Naive thymus-derived CD4-positive, alpha-beta T cell (primary cell): ENCODE measurements around the gene PACS2. TPM values are rescaled to one million over a fixed set of nuclear protein-coding genes. Genes with fewer than 3 reads are reported as not detected.
"Not testable (repeated sequence)": the region's sequence is repeated elsewhere in the genome, so short reads cannot be mapped to it uniquely, and the experiment has no call there.

ENCODE experiments used
- ATAC-seq: fragments of 150-1000 bp; cut with Tn5 transposase; 2 replicates; pipeline ENCODE4 v1.10.0; 2021; ENCODE audit warnings: mild to moderate bottlenecking, moderate library complexity
- CTCF ChIA-PET: fragments of 350-600 bp; sonication (Branson Sonifier 250); formaldehyde crosslinking; loops from one replicate; lab custom pipeline; 2021; ENCODE audit warnings: antibody characterized with exemption; lab: Charles Lee
- POLR2A ChIA-PET: fragments of 350-600 bp; sonication (Branson Sonifier 250); formaldehyde crosslinking; loops from one replicate; lab custom pipeline; 2021; ENCODE audit warnings: antibody characterized with exemption, inconsistent platforms; lab: Charles Lee
- DNase-seq, 9 donors: peaks; one replicate each; pipeline versions ENCODE4 v3.0.0 to v3.0.0-alpha.2; 2020 to 2022; ENCODE audit warnings: mixed read lengths in 1 of 9
- H3K27ac ChIP-seq: one replicate; pipeline ENCODE4 v1.7.0; 2013; ENCODE audit warnings: mild to moderate bottlenecking, low read depth, low read length, moderate library complexity
- H3K27me3 ChIP-seq, 2 donors: one replicate each; pipeline ENCODE4 v1.7.0; 2013; ENCODE audit warnings: low read length in 2 of 2, mild to moderate bottlenecking in 2 of 2, moderate library complexity in 2 of 2; ENCODE audit not compliant: control insufficient read depth in 2 of 2, insufficient read depth in 2 of 2
- H3K36me3 ChIP-seq, 3 experiments: 1 replicate in 2 of 3; 2 replicates in 1 of 3; pipeline ENCODE4 v1.7.0; 2013; ENCODE audit warnings: low read length in 3 of 3, mild to moderate bottlenecking in 3 of 3, moderate library complexity in 1 of 3; ENCODE audit not compliant: insufficient read depth in 3 of 3, control insufficient read depth in 2 of 3
- H3K4me1 ChIP-seq, 2 donors: one replicate each; pipeline ENCODE4 v1.7.0; 2013; ENCODE audit warnings: low read length in 2 of 2, mild to moderate bottlenecking in 2 of 2, moderate library complexity in 1 of 2; ENCODE audit not compliant: control insufficient read depth in 2 of 2, insufficient read depth in 2 of 2
- H3K4me3 ChIP-seq: 2 replicates; pipeline ENCODE4 v1.7.0; 2013; ENCODE audit warnings: mild to moderate bottlenecking, low read length
- H3K9me3 ChIP-seq, 3 experiments: 1 replicate in 2 of 3; 2 replicates in 1 of 3; pipeline ENCODE4 v1.7.0; 2013; ENCODE audit warnings: low read length in 3 of 3; ENCODE audit not compliant: control insufficient read depth in 2 of 3
- H3K27ac Mint-ChIP-seq, 9 donors: one replicate each; pipeline ENCODE4 v1.8.0; 2020 to 2022; ENCODE audit warnings: mixed read lengths in 9 of 9, mild to moderate bottlenecking in 8 of 9, moderate library complexity in 5 of 9, inconsistent platforms in 2 of 9
- H3K27me3 Mint-ChIP-seq, 5 donors: one replicate each; pipeline ENCODE4 v1.8.0; 2021 to 2022; ENCODE audit warnings: mixed read lengths in 5 of 5, mild to moderate bottlenecking in 1 of 5
- H3K36me3 Mint-ChIP-seq, 5 donors: one replicate each; pipeline ENCODE4 v1.8.0; 2020 to 2022; ENCODE audit warnings: mixed read lengths in 5 of 5, mild to moderate bottlenecking in 3 of 5, inconsistent platforms in 1 of 5
- H3K4me1 Mint-ChIP-seq, 7 donors: one replicate each; pipeline ENCODE4 v1.8.0; 2020 to 2022; ENCODE audit warnings: mixed read lengths in 7 of 7, mild to moderate bottlenecking in 3 of 7, inconsistent platforms in 1 of 7
- H3K4me3 Mint-ChIP-seq, 10 donors: one replicate each; pipeline ENCODE4 v1.8.0; 2020 to 2022; ENCODE audit warnings: mild to moderate bottlenecking in 10 of 10, mixed read lengths in 10 of 10, moderate library complexity in 6 of 10, inconsistent platforms in 2 of 10
- H3K9me3 Mint-ChIP-seq, 11 donors: one replicate each; pipeline ENCODE4 v1.8.0; 2020 to 2022; ENCODE audit warnings: mixed read lengths in 11 of 11, mild to moderate bottlenecking in 4 of 11, inconsistent platforms in 1 of 11, moderate library complexity in 1 of 11
- intact Hi-C, 2 donors: fragments of 100-400 bp; cut with micrococcal nuclease; formaldehyde crosslinking; loops; one replicate each; pipeline ENCODE4 v1.15.1; 2023
- polyA plus RNA-seq, 2 donors: library from polyadenylated mRNA; unstranded; fragments of 300-500 nt; fragmentation: Illumina TruSeq; gene quantifications; one replicate each; pipeline ENCODE4 v1.2.3, GENCODE V29; 2021
- total RNA-seq, 6 experiments: library from RNA in 5 of 6; stranded (reverse) in 5 of 6; gene quantifications; 1 replicate in 5 of 6; 2 replicates in 1 of 6; pipeline ENCODE4 v1.2.3 and lab custom pipeline; 2021 to 2026

The PACS2 gene
- total and polyA plus RNA-seq, 7 experiments from 2014 or later = 1.5 to 75.4 (median 69.2) TPM

DNA sequence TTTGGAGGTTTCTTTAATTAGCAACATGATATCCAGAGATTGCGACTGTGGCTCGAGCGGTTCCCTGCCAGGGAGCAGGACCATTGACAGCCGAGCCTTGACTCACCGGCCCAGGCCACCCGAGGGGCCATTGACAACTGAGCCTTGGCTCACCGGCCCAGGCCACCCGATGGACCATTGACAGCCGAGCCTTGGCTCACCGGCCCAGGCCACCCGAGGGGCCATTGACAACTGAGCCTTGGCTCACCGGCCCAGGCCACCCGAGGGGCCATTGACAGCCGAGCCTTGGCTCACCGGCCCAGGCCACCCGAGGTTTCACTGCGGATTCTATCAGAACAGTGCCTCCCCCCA is 13.1 kb downstream of the PACS2 start:
- H3K9me3 ChIP-seq, H3K27ac ChIP-seq, intact Hi-C loops, H3K36me3 ChIP-seq, H3K27ac Mint-ChIP-seq, ATAC-seq, H3K9me3 Mint-ChIP-seq, DNase-seq, H3K27me3 Mint-ChIP-seq, H3K4me3 Mint-ChIP-seq, CTCF ChIA-PET, H3K27me3 ChIP-seq, POLR2A ChIA-PET, H3K4me3 ChIP-seq: not testable (repeated sequence)
- Mint-ChIP-seq H3K4me1 (peaks cover 20 to 51% (median 42%) of the 10 kb centered on the region in 7 donors), H3K36me3 (peaks cover 0 to 12% (median under 1%) of the 10 kb centered on the region in 5 donors)
- peaks cover 0 to 30% of the 10 kb centered on the region in 2 donors for H3K4me1 ChIP-seq

GRCh38 chr14:105328070-105328677 is 13.6 kb downstream of the PACS2 start:
- intact Hi-C loops = no loop called here
- H3K27me3 Mint-ChIP-seq = no peaks in the 10 kb centered on the region
- peaks cover 0 to 7% (median 0%) of the 10 kb centered on the region in 5 donors for H3K36me3 Mint-ChIP-seq
- peaks cover 0 to 30% of the 10 kb centered on the region in 2 donors for H3K4me1 ChIP-seq
- POLR2A ChIA-PET = no interaction called here
- no peak overlapping the region for H3K27ac Mint-ChIP-seq
- no peak for DNase-seq
- no peak overlapping the region for H3K4me3 Mint-ChIP-seq
- peaks cover 0 to 4% (median 0%) of the 10 kb centered on the region in 11 donors for H3K9me3 Mint-ChIP-seq
- no peaks in the 10 kb centered on the region for H3K27me3 ChIP-seq
- H3K27ac ChIP-seq = no peak overlapping the region
- no peaks in the 10 kb centered on the region for H3K9me3 ChIP-seq
- peaks cover 20 to 52% (median 40%) of the 10 kb centered on the region in 7 donors for H3K4me1 Mint-ChIP-seq
- no peak for ATAC-seq
- peaks cover 0 to 8% (median 0%) of the 10 kb centered on the region in 3 experiments for H3K36me3 ChIP-seq
- no peak overlapping the region for H3K4me3 ChIP-seq
- CTCF ChIA-PET = no interaction called here

- H3K36me3 ChIP-seq = peaks cover 0 to 8% (median 0%) of the 10 kb centered on the region in 3 experiments
- H3K27ac ChIP-seq = no peak overlapping the region
- H3K4me3 ChIP-seq = no peak overlapping the region
- Mint-ChIP-seq H3K9me3 (peaks cover 0 to 4% (median 0%) of the 10 kb centered on the region in 11 donors), H3K36me3 (peaks cover 0 to 3% (median 0%) of the 10 kb centered on the region in 5 donors), H3K27ac (peak overlapping the region in 2 of 9 donors; percentile 62 to 72), H3K4me3 (peak overlapping the region in 2 of 10 donors; percentile 28 to 38), H3K4me1 (peaks cover 16 to 48% (median 36%) of the 10 kb centered on the region in 7 donors), H3K27me3 (no peaks in the 10 kb centered on the region)
- DNase-seq (no peak), ATAC-seq (no peak)
- POLR2A ChIA-PET = no interaction called here
- intact Hi-C loops = no loop called here
- H3K9me3 ChIP-seq = no peaks in the 10 kb centered on the region
- CTCF ChIA-PET = no interaction called here
- H3K27me3 ChIP-seq = no peaks in the 10 kb centered on the region
- H3K4me1 ChIP-seq = peaks cover 0 to 30% of the 10 kb centered on the region in 2 donors
Measured at GRCh38 chr14:105328678-105329390, 14.3 kb downstream of the PACS2 start.

GRCh38 chr14:105329411-105330150 is 15.0 kb downstream of the PACS2 start:
- H3K27ac ChIP-seq = no peak overlapping the region
- H3K4me3 ChIP-seq = no peak overlapping the region
- no peaks in the 10 kb centered on the region for H3K27me3 ChIP-seq
- peaks cover 16 to 48% (median 36%) of the 10 kb centered on the region in 7 donors for H3K4me1 Mint-ChIP-seq
- H3K9me3 ChIP-seq = no peaks in the 10 kb centered on the region
- peak overlapping the region in 1 of 10 donors; percentile 28 for H3K4me3 Mint-ChIP-seq
- DNase-seq = no peak
- ChIA-PET POLR2A (interaction anchor here (0.6 kb wide), 1 partner anchor 51 kb away, joined by 4 read pairs; no protein-coding TSS in a partner anchor), CTCF (no interaction called here)
- no peaks in the 10 kb centered on the region for H3K27me3 Mint-ChIP-seq
- peaks cover 0 to 4% (median 0%) of the 10 kb centered on the region in 11 donors for H3K9me3 Mint-ChIP-seq
- peaks cover 0 to 8% (median 0%) of the 10 kb centered on the region in 3 experiments for H3K36me3 ChIP-seq
- no peak for ATAC-seq
- H3K27ac Mint-ChIP-seq = peak overlapping the region in 1 of 9 donors; percentile 41
- H3K36me3 Mint-ChIP-seq = peaks cover 0 to 3% (median 0%) of the 10 kb centered on the region in 5 donors
- intact Hi-C loops = no loop called here
- peaks cover 0 to 30% of the 10 kb centered on the region in 2 donors for H3K4me1 ChIP-seq

- peak overlapping the region in 6 of 10 donors; percentile 29 to 66 (median 40) for H3K4me3 Mint-ChIP-seq
- H3K27me3 Mint-ChIP-seq = no peaks in the 10 kb centered on the region
- Histone ChIP-seq H3K4me1 (peaks cover 0 to 30% of the 10 kb centered on the region in 2 donors), H3K9me3 (no peaks in the 10 kb centered on the region), H3K27me3 (no peaks in the 10 kb centered on the region), H3K27ac (no peak overlapping the region), H3K36me3 (peaks cover 0 to 7% (median 0%) of the 10 kb centered on the region in 3 experiments), H3K4me3 (no peak overlapping the region)
- POLR2A ChIA-PET = no interaction called here
- intact Hi-C loops = no loop called here
- H3K4me1 Mint-ChIP-seq = peaks cover 16 to 48% (median 36%) of the 10 kb centered on the region in 7 donors
- peak overlapping the region in 1 of 9 donors; percentile 51 for H3K27ac Mint-ChIP-seq
- no peak for DNase-seq
- H3K36me3 Mint-ChIP-seq = peaks cover 0 to 3% (median 0%) of the 10 kb centered on the region in 5 donors
- CTCF ChIA-PET = no interaction called here
- ATAC-seq = no peak
- peaks cover 0 to 4% (median 0%) of the 10 kb centered on the region in 11 donors for H3K9me3 Mint-ChIP-seq
Measured at GRCh38 chr14:105330491-105330895, 15.9 kb downstream of the PACS2 start.

DNA sequence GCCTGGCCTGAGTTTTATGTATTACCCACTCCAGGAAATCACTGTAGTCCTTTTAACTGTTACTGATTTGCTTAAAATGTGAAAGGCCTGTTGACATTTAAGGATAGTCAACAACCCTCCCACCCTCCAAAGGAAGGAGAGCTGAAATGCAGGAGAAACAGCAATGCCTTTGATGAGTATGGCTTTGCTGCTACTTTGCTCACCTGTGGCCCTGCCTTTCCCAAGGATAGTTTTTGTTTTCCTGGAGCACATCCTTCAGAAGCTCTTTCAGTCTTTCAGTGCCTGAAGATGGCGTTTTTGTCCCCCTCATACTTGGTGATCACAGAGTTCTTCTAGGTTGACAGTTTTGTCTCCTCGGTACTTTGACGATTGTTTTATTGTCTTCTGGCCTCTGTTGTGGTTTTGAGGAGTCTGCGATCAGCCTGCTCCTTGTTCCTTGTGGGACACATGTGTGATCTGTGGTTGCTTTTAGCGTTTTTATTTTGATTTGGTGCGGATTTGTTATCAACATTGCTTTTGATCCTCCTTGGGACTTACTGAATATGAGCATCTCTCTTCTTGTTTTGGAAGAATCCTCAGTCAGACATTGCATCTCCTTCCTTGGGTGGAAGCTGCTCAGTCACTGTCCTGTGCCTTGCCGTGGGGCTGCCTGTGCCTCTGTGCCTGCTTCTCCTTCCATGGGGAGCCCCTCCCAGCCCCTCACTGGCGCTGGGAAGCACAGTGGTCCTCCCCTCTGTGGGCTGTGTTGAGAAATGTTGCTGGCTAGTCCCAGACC is 17.2 kb downstream of the PACS2 start:
- ChIA-PET POLR2A (no interaction called here), CTCF (interaction anchor here (0.6 kb wide), 1 partner anchor 105 kb away, joined by 5 read pairs; no protein-coding TSS in a partner anchor)
- H3K36me3 Mint-ChIP-seq = peaks cover 0 to 10% (median 0%) of the 10 kb centered on the region in 5 donors
- Histone ChIP-seq H3K9me3 (no peaks in the 10 kb centered on the region), H3K36me3 (peaks cover 0 to 4% (median 0%) of the 10 kb centered on the region in 3 experiments), H3K27ac (no peak overlapping the region), H3K4me3 (no peak overlapping the region), H3K4me1 (peaks cover 0 to 30% of the 10 kb centered on the region in 2 donors), H3K27me3 (no peaks in the 10 kb centered on the region)
- peaks cover 16 to 48% (median 36%) of the 10 kb centered on the region in 7 donors for H3K4me1 Mint-ChIP-seq
- DNase-seq (peak in 5 of 9 donors; percentile 21 to 41 (median 33)), ATAC-seq (peak; percentile 43)
- H3K27me3 Mint-ChIP-seq = no peaks in the 10 kb centered on the region
- peak overlapping the region in 9 of 10 donors; percentile 2 to 70 (median 33) for H3K4me3 Mint-ChIP-seq
- H3K9me3 Mint-ChIP-seq = peaks cover 0 to 4% (median 0%) of the 10 kb centered on the region in 11 donors
- intact Hi-C loops = no loop called here
- H3K27ac Mint-ChIP-seq = peak overlapping the region in 7 of 9 donors; percentile 2 to 71 (median 25)
